ENCODE data around the gene VPS35.

Gene VPS35

DNA sequence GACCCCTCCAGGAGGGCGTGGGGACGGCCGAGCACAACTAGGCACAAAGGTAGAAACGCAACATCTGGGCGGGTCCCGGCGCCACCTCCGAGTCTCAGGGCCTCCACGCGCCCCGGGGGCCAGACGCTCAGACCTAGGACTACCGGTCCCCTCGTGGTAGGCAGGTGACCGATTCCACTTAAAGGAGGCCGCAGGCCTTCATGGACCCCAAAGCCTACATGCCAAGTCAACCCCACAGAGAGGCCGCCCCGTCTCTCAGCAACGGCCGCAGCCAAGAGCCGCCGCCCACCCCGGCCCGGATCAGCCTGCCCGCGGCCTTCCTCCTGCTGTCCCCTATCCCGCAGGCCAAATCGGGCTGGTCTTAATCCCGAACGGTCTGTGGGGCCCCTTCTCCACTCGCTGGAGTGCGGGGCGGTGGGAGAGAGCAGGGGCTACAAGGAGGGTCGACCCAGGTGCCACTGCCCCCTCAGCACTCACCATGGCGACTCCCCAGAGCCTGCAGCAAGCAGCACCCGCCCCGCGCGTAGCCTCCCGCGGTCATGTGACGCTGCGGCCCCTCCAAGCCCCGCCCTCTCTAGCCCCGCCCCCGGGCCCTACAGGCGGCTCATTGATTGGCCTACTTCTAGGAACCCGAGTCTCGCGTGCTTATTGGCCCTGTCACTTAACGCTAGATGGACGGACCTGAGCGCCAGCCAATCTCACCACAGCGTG is at the start of gene VPS35:
Gene VPS35 (minus strand): TSS at position 525 of the 711 bp plus-strand sequence. CDS start 45 bp downstream, at position 480.
- DNase-seq = peak; percentile 86 to 94

DNA sequence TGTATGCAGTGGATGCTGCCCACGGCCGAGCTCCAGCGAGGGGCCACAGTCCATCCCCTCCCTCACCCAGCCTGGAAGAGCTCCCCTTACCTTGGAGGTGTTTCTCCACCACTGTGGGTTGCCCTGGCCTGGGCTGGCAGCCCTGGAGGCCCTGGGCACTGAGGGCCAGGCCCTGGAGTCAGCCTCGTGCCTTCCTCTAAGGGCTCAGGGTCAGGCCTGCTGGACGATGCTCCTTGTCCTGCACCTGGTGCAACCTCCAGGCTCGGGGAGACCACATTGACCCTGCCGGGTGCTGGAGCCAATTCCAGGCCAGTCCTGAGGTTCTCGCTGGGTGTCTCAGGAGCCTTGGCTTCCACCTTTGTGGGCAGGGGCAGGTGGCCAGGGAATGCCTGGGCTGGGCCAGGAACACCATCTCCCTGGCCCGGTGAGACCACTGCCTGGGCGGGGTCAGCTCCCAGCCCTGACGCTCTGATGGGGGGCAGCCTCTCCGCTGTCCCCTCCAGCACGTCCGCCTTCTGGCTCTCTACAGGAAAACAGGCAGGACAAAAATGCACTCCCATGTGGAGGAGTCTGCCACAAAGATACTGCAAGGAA is 48.7 kb upstream of the VPS35 start:
- no peak for DNase-seq

DNA sequence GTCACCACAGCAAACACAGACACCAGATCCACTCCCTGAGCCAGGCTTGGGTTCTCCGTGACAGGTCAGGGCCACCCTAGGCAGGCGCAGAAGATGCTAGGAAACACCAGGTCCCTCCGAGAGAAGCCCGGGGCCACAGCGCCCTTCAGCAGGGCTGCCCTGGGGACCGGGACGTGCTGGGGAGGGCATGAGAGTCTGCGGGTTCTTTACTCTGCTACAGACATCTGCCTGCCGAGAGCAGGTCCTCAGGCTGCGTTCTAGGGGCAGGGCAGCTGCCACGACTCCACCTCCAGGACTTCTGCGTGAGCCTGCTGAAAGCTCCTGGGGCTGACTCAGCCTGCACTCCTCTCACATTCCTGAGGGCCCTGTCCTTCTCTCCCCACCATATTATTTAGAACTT is 47.7 kb upstream of the VPS35 start:
- DNase-seq = no peak

DNA sequence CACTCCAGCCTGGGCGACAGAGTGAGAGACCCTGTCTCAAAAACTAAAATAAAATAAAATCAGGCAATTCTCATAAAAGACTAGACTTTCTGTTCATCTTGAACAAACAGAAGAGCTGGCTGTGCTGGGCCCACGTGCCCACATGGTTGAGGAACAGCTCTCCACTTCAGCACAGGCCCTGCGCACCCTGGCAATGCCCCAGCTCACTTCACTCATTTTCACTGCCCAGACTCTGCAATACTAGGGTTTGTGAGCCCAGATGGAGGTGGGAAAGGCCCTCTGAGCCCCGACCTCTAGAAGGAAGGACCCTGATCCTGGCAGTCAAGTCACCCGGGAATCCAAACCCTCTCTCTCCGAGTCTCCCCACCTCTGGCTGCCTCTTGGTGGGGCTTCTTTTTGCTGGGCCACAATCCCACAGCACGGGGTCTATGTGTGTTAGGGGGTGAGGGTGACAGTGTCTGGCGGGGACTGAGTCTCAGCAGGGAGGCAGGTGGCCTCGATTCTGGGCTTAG is 44.4 kb upstream of the VPS35 start:
- no peak for DNase-seq

DNA sequence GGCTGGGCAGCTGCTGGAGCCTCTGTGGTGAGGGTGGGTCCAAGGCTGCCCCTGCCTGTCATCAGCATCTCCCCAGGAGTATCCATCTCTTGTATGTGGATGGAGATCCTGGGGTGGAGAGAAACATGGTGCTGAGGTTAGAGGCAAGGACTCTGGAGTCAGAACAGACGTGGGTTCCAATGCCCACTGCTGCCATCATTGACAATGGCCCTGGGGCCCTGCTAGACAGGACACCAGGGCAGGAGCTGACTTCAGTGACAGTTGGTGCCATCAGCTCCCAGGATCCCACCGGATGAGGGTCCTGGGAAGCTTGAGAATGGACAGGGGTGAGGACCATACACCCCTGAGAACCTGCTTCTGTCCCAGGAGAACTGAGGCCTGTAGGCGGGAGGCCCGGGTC is 43.6 kb upstream of the VPS35 start:
- no peak for DNase-seq

DNA sequence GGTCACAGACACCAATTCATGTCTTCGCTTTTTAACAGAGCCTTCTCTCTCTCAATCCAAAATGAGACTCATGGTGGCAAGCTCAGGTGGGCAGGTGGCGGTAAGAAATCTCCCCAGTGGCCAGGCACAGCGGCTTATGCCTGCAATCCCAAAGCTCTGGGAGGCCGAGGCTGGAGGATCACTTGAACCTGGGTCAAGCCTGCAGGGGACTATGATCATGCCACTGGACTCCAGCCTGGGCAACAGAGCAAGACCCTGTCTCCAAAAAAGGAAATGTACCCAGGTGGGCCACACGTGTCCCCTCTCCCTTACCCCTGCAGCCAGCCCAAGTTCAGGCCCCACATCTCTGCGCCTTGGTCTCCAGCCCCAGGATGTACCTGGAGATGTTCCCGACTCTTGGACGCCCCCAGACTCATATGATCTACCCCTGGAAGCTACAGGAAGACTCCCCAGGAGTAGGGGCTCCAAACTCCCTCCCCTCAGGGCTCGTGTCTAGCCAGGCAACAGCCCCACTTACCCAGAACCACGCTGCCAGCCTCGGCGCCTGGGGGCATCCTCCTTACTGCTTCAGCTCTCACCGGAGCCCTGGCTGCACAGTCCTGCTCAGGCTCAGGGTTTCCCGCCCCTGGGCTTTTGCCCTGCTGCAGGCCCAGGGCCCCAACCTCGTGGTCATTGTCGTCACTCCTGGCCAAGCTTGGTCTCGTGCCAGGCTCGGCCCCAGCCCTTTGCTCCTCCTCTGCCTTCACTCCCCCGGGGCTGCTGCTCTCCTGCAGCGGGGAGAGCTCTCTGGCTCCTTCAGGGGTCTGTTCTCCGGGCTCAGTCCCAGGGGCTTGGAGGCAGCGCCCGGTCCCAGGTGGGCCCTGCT is 42.9 kb upstream of the VPS35 start:
- no peak for DNase-seq

DNA sequence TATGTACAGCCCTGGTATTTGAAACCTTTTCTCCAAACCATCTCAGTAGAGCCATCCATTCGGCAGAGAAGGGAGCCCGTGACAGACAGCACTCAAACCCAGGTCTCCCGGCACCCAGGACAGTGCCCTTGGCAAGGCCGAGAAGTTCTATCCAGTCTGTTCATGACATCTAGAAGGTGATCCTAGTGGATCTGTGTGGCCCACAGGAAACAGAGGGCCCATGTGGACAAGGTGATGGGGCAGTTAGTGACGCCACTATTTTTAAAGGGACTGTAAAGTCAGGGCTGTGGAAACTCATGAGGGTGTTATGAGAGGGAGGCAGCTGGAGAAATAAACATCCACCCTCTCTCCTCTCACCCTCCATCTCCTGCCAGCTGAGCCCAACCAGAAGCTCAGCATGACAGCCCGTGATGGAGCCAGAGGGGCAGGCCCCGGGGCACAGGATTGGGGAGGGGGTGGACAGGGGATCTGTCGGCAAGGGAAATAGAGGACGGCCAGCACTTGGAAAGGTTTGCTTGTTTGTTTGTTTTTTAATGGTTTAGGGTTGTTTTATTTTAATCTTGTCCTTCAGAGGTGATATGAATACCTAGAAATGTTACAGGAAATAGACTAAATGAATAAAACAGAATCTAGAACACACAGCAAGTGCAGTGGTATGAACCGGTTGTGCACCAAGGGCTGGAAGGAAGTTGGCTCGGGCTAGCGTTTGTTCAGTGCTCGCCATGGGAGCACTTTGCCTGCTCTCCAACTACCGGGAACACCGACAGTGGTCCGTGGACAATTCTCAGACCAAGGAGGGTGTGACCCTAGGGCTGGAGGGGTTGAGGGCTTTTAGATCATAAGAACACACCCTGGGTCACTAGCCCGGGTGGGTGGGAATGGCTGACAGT is 42.1 kb upstream of the VPS35 start:
- DNase-seq = no peak

DNA sequence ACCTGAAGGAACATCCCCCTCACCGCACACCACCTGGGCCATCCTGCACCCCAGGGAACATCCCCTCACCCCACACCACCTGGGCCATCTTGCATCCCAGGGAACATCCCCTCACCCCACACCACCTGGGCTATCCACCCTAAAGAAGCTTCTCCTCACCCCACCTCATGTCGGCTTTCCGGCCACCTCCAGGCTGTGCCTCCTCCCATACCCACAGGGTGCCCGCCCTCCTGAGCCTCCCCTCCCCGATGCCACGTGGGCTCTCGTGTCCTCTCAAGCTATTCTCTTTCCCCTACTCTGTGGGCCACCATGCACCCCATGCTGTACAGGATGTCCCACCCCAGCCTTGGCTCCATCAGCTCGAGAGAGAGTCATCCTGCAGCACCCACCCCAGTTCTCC is 41.1 kb upstream of the VPS35 start:
- no peak for DNase-seq

DNA sequence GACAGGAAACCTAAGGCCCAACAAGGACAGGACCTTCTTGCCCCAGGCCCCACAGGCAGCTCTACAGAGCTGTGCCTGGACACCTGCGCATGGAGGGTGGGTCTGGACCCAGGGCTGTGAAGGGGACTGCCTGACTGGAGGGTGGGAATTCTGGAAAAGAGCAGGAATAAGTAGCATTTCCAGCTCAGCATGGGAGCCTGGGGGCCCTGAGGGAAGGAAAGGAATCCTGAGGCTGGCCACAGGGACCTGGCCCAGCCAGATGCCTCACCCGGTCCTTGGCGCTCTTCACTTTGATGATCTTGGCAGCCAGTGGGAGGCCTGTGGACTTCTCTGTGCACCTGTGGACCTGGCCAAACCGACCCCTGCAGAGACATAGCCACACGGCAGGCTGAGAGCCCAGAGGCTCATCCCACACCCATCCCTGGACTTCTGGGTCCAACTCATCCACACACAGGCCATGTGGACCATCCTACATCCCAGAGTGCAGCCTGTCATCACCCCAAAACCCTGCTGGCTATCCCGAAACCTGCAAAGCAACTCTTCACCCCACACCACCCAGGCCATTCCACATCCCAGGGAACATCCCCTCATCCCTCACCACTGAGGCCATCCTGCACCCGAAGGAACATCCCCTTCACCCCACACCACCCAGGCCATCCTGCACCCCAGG is 40.5 kb upstream of the VPS35 start:
- DNase-seq = no peak

DNA sequence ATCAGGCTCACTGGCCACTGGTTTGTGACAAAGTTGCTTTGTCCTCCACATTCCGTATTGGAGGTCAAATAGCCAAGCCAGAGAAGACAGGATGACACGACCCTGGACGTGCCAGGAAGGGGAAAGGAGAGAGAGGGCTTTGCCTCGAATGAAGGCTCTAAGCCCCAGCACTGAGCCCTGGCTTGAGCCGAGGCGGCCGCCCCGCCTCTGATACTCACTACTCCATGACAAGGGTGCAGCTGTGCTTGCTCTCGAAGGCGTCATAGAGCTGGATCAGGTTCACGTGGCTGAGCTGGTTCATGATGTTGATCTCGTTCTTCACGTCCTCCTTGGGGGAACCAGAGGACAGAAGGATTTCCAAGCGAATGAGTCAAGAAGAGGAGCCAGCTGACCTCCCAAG is 39.8 kb upstream of the VPS35 start:
- DNase-seq = no peak

DNA sequence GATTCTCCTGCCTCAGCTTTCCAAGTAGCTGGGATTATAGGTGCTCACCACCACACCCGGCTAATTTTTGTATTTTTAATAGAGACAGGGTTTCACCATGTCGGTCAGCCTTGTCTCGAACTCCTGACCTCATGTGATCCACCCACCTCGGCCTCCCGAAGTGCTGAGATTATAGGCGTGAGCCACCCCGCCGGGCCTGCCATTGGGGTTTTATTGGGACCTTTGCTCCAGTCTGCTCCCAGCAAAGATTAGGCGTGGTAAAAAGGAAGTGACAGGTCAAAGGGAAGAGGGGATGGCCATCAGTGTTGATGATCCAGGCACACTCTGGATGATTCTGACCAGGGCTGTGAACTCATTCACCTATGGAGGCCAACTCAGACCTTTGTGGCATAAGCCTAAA is 38.7 kb upstream of the VPS35 start:
- no peak for DNase-seq

DNA sequence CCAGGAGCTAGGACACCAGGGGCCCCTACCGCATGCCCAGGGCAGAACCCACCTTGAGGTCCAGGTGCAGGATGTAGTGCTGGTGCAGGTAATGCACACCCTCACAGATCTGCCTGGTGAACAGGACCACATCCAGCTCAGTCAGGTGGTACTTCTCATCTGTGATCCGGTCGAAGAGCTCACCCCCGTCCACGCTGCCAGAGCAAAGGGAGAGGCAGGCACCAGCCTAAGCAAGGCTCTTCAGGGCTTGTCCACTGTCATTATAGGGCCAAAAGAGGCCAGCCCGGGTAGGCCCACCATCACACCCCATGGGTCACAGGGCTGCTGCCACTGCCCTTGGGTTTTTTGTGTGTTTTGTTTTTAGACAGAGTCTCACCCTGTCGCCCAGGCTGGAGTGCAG is 38.2 kb upstream of the VPS35 start:
- no peak for DNase-seq

DNA sequence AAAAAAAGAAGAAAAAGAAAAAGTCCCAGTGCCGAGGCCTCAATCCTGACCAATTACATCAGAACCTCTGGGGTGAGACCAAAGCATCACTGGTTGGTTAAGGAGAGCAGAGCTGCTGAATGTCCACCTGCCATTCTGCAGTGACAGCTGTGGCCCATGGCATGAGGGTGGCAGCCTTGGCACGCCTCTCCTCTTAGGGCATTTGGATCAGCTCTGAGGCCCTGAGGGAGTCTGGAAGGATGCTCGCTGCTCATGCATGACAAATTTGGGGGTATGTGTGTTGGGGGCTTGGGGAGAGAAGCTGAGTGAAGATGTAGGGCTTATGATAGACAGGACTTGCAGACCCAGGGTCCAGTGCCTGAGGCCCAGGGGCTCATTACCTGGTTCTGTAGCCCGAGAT is 32.9 kb upstream of the VPS35 start:
- DNase-seq = no peak

DNA sequence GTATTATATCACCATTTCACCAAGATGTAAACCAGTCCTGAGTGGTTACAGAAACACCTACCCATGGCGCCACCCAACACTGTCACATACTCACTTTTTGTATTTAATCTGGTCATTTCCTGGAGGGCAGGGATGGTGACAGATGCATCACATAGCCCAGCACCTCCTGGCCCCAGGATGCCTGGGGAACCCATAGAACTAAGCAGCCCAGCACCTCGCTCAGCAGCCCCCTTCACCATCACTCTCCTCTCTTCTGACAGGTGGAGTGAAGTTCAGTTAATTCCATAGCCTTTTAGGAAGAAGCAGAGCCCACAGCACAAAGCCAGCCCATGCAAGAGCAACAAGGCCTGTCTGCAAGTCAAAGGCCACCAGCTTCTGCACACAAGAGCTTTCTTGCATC is 31.6 kb upstream of the VPS35 start:
- DNase-seq = no peak

DNA sequence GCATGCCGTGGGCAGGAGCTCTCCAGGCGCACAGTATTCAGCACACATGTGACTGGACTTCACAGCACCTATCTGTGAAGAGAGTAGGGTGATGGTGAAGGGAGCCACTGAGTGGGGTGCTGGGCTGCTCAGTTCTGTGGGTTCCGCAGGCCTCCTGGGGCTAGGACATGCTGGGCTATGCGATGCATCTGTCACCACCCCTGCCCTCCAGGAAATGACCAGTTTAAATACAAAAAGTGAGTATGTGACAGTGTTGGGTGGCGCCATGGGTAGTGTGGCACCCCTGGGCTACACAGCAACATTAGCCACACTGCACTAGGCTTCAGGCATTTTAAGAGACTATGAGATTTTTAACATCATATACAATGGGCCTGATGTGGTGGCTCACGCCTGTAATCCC is 30.6 kb upstream of the VPS35 start:
- DNase-seq = no peak

DNA sequence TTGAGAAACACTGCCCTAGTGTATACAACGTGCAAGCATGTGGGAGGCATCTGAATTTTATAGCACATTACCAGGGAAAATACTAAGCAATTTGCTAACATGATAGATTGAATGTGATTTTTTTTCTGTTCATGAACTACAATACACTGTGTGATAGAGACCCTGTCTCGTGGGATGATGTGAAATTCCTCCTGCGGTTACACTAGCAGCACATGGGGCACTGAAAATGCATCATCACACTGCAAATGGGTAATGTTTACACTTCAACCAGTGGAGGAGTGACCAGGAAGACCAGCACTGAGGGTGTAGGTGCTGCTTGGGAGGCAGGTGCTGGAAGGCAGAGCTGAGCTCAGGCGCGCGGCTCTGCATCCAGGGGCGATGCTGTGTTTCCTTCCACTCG is 29.2 kb upstream of the VPS35 start:
- no peak for DNase-seq

DNA sequence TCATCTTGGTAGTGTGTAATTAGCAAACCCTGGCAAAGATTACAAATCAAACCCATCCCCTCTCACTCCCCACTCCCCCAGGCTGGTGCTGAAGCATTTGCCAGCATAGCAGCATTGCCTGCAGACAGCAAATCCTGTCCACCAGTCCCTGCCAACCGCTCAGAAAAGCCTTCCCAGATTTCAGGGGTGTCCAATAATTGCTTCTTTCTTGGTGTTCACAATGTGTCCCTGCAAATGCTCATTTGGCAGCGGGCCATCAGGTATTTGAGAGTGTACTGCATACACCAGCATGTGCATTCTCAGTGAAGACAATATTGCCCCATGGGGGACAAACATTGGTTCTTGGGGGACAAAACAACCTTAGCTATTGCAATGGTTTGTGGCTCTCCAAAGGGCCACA is 28.7 kb upstream of the VPS35 start:
- DNase-seq = no peak

DNA sequence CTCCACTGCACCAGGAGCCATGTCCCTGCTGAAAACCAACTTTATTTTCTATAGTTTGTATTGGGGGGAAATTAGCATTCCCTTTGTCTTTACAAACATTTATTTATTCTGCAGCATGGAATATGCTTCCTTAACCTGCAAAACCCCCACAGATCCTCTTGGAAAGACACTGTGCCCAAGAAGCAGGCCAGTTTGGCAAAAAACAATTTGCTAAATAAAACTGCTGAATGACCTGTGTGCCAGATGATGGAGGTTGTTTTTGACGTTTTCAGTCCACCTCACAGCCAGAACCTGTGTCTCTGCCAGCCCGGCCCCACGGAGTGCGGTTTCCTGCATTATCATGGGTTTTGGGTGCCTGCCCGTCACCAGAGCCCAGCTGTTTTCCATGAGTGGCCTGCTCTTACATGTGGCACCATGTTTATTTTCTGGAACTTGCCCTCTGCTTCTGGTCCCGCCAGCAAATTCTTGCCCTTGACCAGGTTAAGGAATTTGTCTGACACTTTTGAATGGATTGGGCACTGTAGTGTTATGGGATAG is 26.9 kb upstream of the VPS35 start:
- no peak for DNase-seq

DNA sequence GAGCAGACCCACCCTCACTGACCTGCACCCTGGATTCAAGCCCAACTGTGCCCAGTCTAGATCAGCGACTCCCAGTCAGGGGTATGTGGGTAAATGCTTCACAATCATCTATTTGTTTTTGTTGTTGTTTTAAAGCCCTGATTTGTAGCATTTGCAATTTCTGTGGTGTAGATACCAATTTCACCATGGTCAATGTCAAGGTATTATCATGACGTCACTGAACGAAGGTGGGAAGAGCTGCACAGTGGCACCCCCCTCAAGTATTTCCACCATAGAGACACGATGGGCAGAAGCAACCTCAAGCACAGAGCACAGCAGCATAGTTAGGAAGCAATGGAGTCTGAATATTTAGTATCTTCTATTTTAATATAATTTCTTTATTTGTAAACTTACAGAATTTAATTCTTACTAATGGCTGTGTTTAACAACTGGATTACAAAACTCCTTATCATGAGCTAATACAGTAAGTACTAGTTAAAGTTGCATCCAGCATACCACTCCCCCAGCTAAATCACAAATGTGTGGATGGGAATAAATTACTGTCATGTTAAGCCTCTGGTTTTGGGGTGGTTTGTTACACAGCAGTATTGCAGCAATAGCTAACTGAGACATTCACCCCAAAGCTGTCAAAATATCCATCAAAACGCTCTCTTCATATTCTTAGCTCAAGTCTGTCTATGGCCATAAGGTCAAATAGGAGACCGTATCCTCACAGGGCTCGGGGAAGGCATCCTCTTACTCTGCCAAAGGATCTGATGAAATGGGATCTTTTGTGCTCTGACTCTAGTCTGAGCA is 26.0 kb upstream of the VPS35 start:
- no peak for DNase-seq

DNA sequence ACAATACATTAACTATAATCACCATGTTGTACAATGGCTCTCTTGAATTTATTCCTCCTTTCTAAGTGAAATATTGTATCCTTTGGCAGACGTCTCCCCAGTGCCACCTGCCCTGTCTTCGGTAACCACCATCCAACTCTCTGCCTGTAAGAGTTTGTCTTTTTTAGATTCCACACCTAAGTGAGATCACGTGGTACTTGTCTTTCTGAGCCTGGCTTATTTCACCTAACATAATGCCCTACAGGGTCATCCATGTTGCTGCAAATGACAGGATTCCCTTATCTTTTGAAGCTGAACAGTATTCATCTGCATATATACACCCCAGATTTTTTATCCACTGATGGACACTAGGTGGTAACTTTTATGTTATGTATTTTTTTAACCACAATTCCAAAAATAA is 24.7 kb upstream of the VPS35 start:
- DNase-seq = no peak

DNA sequence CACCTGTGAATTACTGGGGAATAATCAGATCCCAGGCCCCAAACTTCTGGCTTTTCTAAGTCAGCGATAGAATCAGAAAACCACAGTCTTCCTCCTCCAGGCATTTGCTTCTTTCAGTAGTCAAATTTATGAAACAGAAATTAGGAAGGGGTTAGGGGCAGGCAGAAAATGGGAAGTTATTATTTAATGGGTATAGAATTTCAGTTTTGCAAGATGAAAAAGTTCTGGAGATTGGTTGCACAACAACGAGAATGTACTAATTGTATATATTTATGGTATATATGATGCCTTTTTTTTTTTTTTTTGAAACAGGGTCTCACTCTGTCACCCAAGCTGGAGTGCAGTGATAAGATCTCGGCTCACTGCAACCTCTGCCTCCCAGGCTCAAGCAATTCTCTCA is 23.9 kb upstream of the VPS35 start:
- DNase-seq = no peak
